HEK293 (cell line): ENCODE data around the gene POFUT2.

ENCODE experiments used
- CTCF ChIA-PET: fragments of 350-600 bp; formaldehyde crosslinking; extraction: SDS; loops from one replicate; lab custom pipeline; 2021; ENCODE audit warnings: antibody characterized with exemption; lab: Yijun Ruan, JAX
- POLR2A ChIA-PET: fragments of 300-600 bp; formaldehyde crosslinking; extraction: SDS; loops from one replicate; lab custom pipeline; 2020; ENCODE audit warnings: antibody characterized with exemption, inconsistent platforms; lab: Yijun Ruan, JAX
- H3K27ac ChIP-seq: fragments of 200-500 bp; sonication (Bioruptor generic); 2 replicates; pipeline ENCODE4 v1.5.1; 2014; ENCODE audit warnings: low read depth, low read length, control low read depth, inconsistent platforms; ENCODE audit errors: extremely low read depth
- H3K36me3 ChIP-seq, 2 experiments: fragments of 200-500 bp in 1 of 2; sonication (Bioruptor generic) in 1 of 2; 1 replicate in 1 of 2; 2 replicates in 1 of 2; pipeline ENCODE4 v1.5.1; 2014 to 2017; ENCODE audit warnings: inconsistent platforms in 2 of 2, low read length in 2 of 2; ENCODE audit not compliant: control insufficient read depth in 2 of 2, insufficient read depth in 1 of 2
- H3K4me1 ChIP-seq: fragments of 200-500 bp; sonication (Bioruptor generic); 2 replicates; pipeline ENCODE4 v1.5.1; 2014; ENCODE audit warnings: mild to moderate bottlenecking, low read length, inconsistent platforms; ENCODE audit not compliant: control insufficient read depth, insufficient read depth
- H3K4me3 ChIP-seq: 2 replicates; pipeline ENCODE4 v1.5.1; 2011; ENCODE audit warnings: low read depth, mild to moderate bottlenecking, control low read depth, low read length, moderate library complexity
- H3K9me3 ChIP-seq: fragments of 200-500 bp; sonication (Bioruptor generic); 2 replicates; pipeline ENCODE4 v1.5.1; 2014; ENCODE audit warnings: low read depth, low read length, inconsistent platforms; ENCODE audit not compliant: control insufficient read depth, insufficient read depth
- EGR2 ChIP-seq: fragments of 450-650 bp; formaldehyde crosslinking; IDR thresholded peaks from 2 replicates; pipeline ENCODE4 v1.5.1; 2016; ENCODE audit warnings: low read depth, missing biosample characterization, missing genetic modification characterization
- GLI4 ChIP-seq: fragments of 450-650 bp; formaldehyde crosslinking; IDR thresholded peaks from 2 replicates; pipeline ENCODE4 v1.5.1; 2016; ENCODE audit warnings: missing biosample characterization, missing genetic modification characterization
- KLF7 ChIP-seq: fragments of 450-650 bp; formaldehyde crosslinking; IDR thresholded peaks from 2 replicates; pipeline ENCODE4 v1.5.1; 2016; ENCODE audit warnings: missing biosample characterization, missing genetic modification characterization, borderline replicate concordance
- MYNN ChIP-seq: fragments of 450-650 bp; formaldehyde crosslinking; IDR thresholded peaks from 2 replicates; pipeline ENCODE4 v1.5.1; 2016; ENCODE audit warnings: missing biosample characterization, missing genetic modification characterization, borderline replicate concordance
- RBAK ChIP-seq: fragments of 450-650 bp; formaldehyde crosslinking; IDR thresholded peaks from 2 replicates; pipeline ENCODE4 v1.5.1; 2016; ENCODE audit warnings: missing biosample characterization, missing genetic modification characterization
- REPIN1 ChIP-seq: fragments of 450-650 bp; formaldehyde crosslinking; IDR thresholded peaks from 2 replicates; pipeline ENCODE4 v1.5.1; 2017; ENCODE audit warnings: missing biosample characterization, missing genetic modification characterization, low read depth
- ZBTB11 ChIP-seq: fragments of 450-650 bp; formaldehyde crosslinking; conservative IDR thresholded peaks from 2 replicates; pipeline ENCODE4 v1.5.1; 2016; ENCODE audit warnings: low read depth, missing biosample characterization, missing genetic modification characterization
- ZFHX2 ChIP-seq: fragments of 450-650 bp; formaldehyde crosslinking; conservative IDR thresholded peaks from 2 replicates; pipeline ENCODE4 v1.5.1; 2016; ENCODE audit warnings: missing biosample characterization, missing genetic modification characterization
- ZFP3 ChIP-seq: fragments of 450-650 bp; formaldehyde crosslinking; IDR thresholded peaks from 2 replicates; pipeline ENCODE4 v1.5.1; 2016; ENCODE audit warnings: low read depth, missing biosample characterization, missing genetic modification characterization
- ZNF112 ChIP-seq: fragments of 450-650 bp; formaldehyde crosslinking; IDR thresholded peaks from 2 replicates; pipeline ENCODE4 v1.5.0; 2017; ENCODE audit warnings: missing biosample characterization, missing genetic modification characterization
- ZNF140 ChIP-seq: fragments of 450-650 bp; formaldehyde crosslinking; IDR thresholded peaks from 2 replicates; pipeline ENCODE4 v1.5.1; 2016; ENCODE audit warnings: missing biosample characterization, missing genetic modification characterization
- ZNF155 ChIP-seq: fragments of 450-650 bp; formaldehyde crosslinking; IDR thresholded peaks from 2 replicates; pipeline ENCODE4 v1.5.1; 2016; ENCODE audit warnings: missing biosample characterization, missing genetic modification characterization
- ZNF335 ChIP-seq: fragments of 450-650 bp; formaldehyde crosslinking; conservative IDR thresholded peaks from 2 replicates; pipeline ENCODE4 v1.5.1; 2016; ENCODE audit warnings: missing biosample characterization, missing genetic modification characterization
- ZNF350 ChIP-seq: fragments of 450-650 bp; formaldehyde crosslinking; IDR thresholded peaks from 2 replicates; pipeline ENCODE4 v1.5.0; 2017; ENCODE audit warnings: missing biosample characterization, mild to moderate bottlenecking, missing genetic modification characterization
- ZNF473 ChIP-seq: fragments of 450-650 bp; formaldehyde crosslinking; IDR thresholded peaks from 2 replicates; pipeline ENCODE4 v1.5.1; 2017; ENCODE audit warnings: missing biosample characterization, missing genetic modification characterization
- ZNF548 ChIP-seq: fragments of 450-650 bp; formaldehyde crosslinking; IDR thresholded peaks from 2 replicates; pipeline ENCODE4 v1.5.1; 2016; ENCODE audit warnings: missing biosample characterization, missing genetic modification characterization
- ZNF626 ChIP-seq: fragments of 450-650 bp; sonication (Bioruptor Pico); formaldehyde crosslinking; IDR thresholded peaks from 2 replicates; pipeline ENCODE4 v1.5.1; 2018; ENCODE audit warnings: missing biosample characterization, missing genetic modification characterization, inconsistent platforms
- ZNF785 ChIP-seq: fragments of 450-650 bp; formaldehyde crosslinking; IDR thresholded peaks from 2 replicates; pipeline ENCODE4 v1.5.1; 2016; ENCODE audit warnings: missing biosample characterization, missing genetic modification characterization
- ZSCAN16 ChIP-seq: fragments of 450-650 bp; formaldehyde crosslinking; IDR thresholded peaks from 2 replicates; pipeline ENCODE4 v1.5.1; 2016; ENCODE audit warnings: missing biosample characterization, missing genetic modification characterization
- ZSCAN30 ChIP-seq: fragments of 450-650 bp; IDR thresholded peaks from 2 replicates; pipeline ENCODE4 v1.5.1; 2018; ENCODE audit warnings: missing biosample characterization, mild to moderate bottlenecking, missing genetic modification characterization, moderate library complexity
- TF ChIP-seq, protein P1 (sequence below): fragments of 450-650 bp; formaldehyde crosslinking; optimal IDR thresholded peaks from 2 replicates; pipeline ENCODE3; 2016; ENCODE audit warnings: missing biosample characterization, mild to moderate bottlenecking, missing genetic modification characterization
- TF ChIP-seq, protein P2 (sequence below): fragments of 450-650 bp; formaldehyde crosslinking; IDR thresholded peaks from 2 replicates; pipeline ENCODE4 v1.5.1; 2017; ENCODE audit warnings: missing biosample characterization, missing genetic modification characterization

Gene POFUT2

GRCh38 chr21:45317398-45318145 is 29.9 kb upstream of the POFUT2 start:
- POLR2A ChIA-PET: no interaction called here
- no peaks in the 10 kb centered on the region for H3K36me3 ChIP-seq
- TF ChIP-seq ZNF140 (no peak), ZNF112 (no peak), ZSCAN30 (no peak), EGR2 (tag by site-specific recombination) (peak; percentile 86), ZNF626 (tag by site-specific recombination) (no peak), ZNF785 (tag by site-specific recombination) (no peak), ZFHX2 (tag by site-specific recombination) (peak; percentile 69)
- TF ChIP-seq, all 188 proteins: peak for 2
- Histone ChIP-seq H3K4me1 (no peaks in the 10 kb centered on the region), H3K4me3 (no peak overlapping the region), H3K27ac (no peak overlapping the region), H3K9me3 (no peaks in the 10 kb centered on the region)
- CTCF ChIA-PET: interaction anchor here (1.1 to 1.9 kb wide), 3 partner anchors 9 to 177 kb away, joined by 4 to 12 read pairs (median 7); no protein-coding TSS in a partner anchor

GRCh38 chr21:45316871-45317397 is 29.2 kb upstream of the POFUT2 start:
- no peaks in the 10 kb centered on the region for H3K36me3 ChIP-seq
- TF ChIP-seq ZSCAN16 (tag by site-specific recombination) (no peak), ZNF548 (tag by site-specific recombination) (no peak), ZBTB11 (tag by site-specific recombination) (no peak), GLI4 (tag by site-specific recombination) (no peak), ZNF335 (tag by site-specific recombination) (no peak), ZNF350 (tag by site-specific recombination) (no peak), ZNF155 (tag by site-specific recombination) (no peak), ZFP3 (tag by site-specific recombination) (no peak), MYNN (tag by site-specific recombination) (no peak), RBAK (tag by site-specific recombination) (no peak), REPIN1 (tag by site-specific recombination) (no peak), ZNF473 (tag by site-specific recombination) (no peak), KLF7 (tag by site-specific recombination) (no peak)
- TF ChIP-seq, protein P1, sequence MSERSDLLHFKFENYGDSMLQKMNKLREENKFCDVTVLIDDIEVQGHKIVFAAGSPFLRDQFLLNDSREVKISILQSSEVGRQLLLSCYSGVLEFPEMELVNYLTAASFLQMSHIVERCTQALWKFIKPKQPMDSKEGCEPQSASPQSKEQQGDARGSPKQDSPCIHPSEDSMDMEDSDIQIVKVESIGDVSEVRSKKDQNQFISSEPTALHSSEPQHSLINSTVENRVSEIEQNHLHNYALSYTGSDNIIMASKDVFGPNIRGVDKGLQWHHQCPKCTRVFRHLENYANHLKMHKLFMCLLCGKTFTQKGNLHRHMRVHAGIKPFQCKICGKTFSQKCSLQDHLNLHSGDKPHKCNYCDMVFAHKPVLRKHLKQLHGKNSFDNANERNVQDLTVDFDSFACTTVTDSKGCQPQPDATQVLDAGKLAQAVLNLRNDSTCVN (tag by site-specific recombination): no peak
- TF ChIP-seq, protein P2, sequence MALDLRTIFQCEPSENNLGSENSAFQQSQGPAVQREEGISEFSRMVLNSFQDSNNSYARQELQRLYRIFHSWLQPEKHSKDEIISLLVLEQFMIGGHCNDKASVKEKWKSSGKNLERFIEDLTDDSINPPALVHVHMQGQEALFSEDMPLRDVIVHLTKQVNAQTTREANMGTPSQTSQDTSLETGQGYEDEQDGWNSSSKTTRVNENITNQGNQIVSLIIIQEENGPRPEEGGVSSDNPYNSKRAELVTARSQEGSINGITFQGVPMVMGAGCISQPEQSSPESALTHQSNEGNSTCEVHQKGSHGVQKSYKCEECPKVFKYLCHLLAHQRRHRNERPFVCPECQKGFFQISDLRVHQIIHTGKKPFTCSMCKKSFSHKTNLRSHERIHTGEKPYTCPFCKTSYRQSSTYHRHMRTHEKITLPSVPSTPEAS (tag by site-specific recombination): no peak
- TF ChIP-seq, all 188 proteins: peak for 0
- Histone ChIP-seq H3K4me1 (no peaks in the 10 kb centered on the region), H3K9me3 (no peaks in the 10 kb centered on the region), H3K27ac (no peak overlapping the region), H3K4me3 (no peak overlapping the region)
- CTCF ChIA-PET: interaction anchor here (0.8 to 1.9 kb wide), 4 partner anchors 8 to 176 kb away, joined by 3 to 12 read pairs (median 6); no protein-coding TSS in a partner anchor
- POLR2A ChIA-PET: no interaction called here
